Prostate gland (tissue), 2 donors: ENCODE results near the gene SETBP1. TPM values are rescaled to one million over a fixed set of nuclear protein-coding genes. Genes with fewer than 3 reads are reported as not detected.

Source experiments
- DNase-seq: peaks from one replicate; pipeline ENCODE4 v3.0.0-alpha.2; 2019; ENCODE audit warnings: low spot score
- H3K27ac ChIP-seq, 2 donors: fragments of 200-600 bp; sonication (generic); 2 replicates each; pipeline ENCODE4 v1.5.1; 2017 to 2019
- H3K27me3 ChIP-seq: fragments of 200-600 bp; sonication (generic); replicated peaks from 2 replicates; pipeline ENCODE4 v1.5.1; 2019; ENCODE audit not compliant: insufficient read depth
- H3K36me3 ChIP-seq, 2 donors: fragments of 200-600 bp; sonication (generic); 1 replicate in 1 of 2; 2 replicates in 1 of 2; pipeline versions ENCODE4 v1.5.1 to v1.8.1; 2017 to 2019
- H3K4me1 ChIP-seq: fragments of 200-600 bp; sonication (generic); replicated peaks from 2 replicates; pipeline ENCODE4 v1.5.1; 2019
- H3K4me3 ChIP-seq, 2 donors: fragments of 200-600 bp; sonication (generic); 2 replicates each; pipeline ENCODE4 v1.5.1; 2017 to 2019
- H3K9me3 ChIP-seq: fragments of 200-600 bp; sonication (generic); 2 replicates; pipeline ENCODE4 v1.5.1; 2017
- CTCF ChIP-seq, 4 experiments: fragments of 200-600 bp in 2 of 4; fragments of 450-650 bp in 2 of 4; sonication (generic) in 2 of 4; IDR thresholded peaks; 1 replicate in 3 of 4; 2 replicates in 1 of 4; pipeline ENCODE4 v1.5.1; 2016 to 2019; ENCODE audit warnings: antibody characterized with exemption in 4 of 4, mild to moderate bottlenecking in 2 of 4, moderate library complexity in 2 of 4
- POLR2A ChIP-seq: fragments of 450-650 bp; IDR thresholded peaks from one replicate; pipeline ENCODE4 v1.6.1; 2016; ENCODE audit warnings: antibody characterized with exemption, mild to moderate bottlenecking
- POLR2AphosphoS5 ChIP-seq: sonication (generic); formaldehyde crosslinking; IDR thresholded peaks from one replicate; pipeline ENCODE4 v1.6.1; 2017; ENCODE audit warnings: antibody characterized with exemption
- whole genome bisulfite sequencing: methylation state at CpG from one replicate; pipeline ENCODE4 v1.1.5; 2018; 5-methylcytosine and 5-hydroxymethylcytosine counted together
- intact Hi-C: fragments of 100-400 bp; cut with DNase I; formaldehyde crosslinking; loops from one replicate; pipeline ENCODE4 v1.14.2; 2022
- microRNA-seq: library from miRNA; unstranded; fragments of <30 nt; microRNA quantifications from one replicate; pipeline ENCODE4, GENCODE V29; 2016
- small RNA-seq, 2 donors: library from RNA; depleted of rRNA; stranded (forward); fragments of <200 nt; gene quantifications; one replicate each; pipeline ENCODE3, GENCODE V24; 2016
- total RNA-seq, 2 donors: library from RNA; depleted of rRNA; stranded (reverse); fragments of >200 nt; gene quantifications; one replicate each; pipeline ENCODE4 v1.1.0, GENCODE V29; 2016

SETBP1 gene
- total RNA-seq, 2 donors from 2014 or later: 28.4 to 45.1 TPM

DNA sequence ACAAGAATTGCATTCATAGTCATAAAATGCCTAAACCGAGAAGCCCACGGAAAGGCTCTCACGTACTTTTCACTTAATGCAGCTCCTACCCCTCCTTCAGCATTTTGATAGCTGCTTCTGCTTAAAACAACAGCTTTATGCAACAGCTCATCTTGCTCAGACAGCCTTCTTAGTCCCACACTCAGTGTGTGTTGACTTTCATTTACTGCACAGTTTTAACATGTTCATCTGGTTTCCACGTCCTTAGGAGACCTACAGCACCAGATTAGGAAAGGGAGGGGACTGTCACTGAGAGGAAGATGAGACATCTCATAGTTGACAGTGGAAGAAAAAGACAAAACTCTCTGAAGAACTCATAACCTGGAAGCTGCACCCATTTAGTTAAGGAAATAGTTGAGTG is 435.4 kb downstream of the SETBP1 start:
- no peaks in the 10 kb centered on the region for H3K36me3 ChIP-seq
- intact Hi-C loops: no loop called here
- H3K27ac ChIP-seq: no peak overlapping the region
- H3K4me1 ChIP-seq: no peaks in the 10 kb centered on the region
- no peak overlapping the region for H3K4me3 ChIP-seq
- no peak for DNase-seq
- no peaks in the 10 kb centered on the region for H3K9me3 ChIP-seq
- TF ChIP-seq POLR2AphosphoS5 (no peak), POLR2A (no peak), CTCF (IDR thresholded peaks at IDR 0.05) (no peak)
- WGBS: 66% methylated on average over 4 of the region's 4 CpGs
- H3K27me3 ChIP-seq: no peaks in the 10 kb centered on the region

Small RNA genes lying within 50 kb of the gene (microRNA-seq; reads per million reads assigned to microRNA genes)
- not detected for gene MIR4319

Small RNA genes lying within 50 kb of the gene (small RNA-seq; reads per million reads assigned to genes)
- gene MIR4319: 0 reads per million in 2 donors
